K562 (cell line): ENCODE measurements around the gene DSTYK. TPM values are rescaled to one million over a fixed set of nuclear protein-coding genes. Genes with fewer than 3 reads are reported as not detected.
A peak's percentile ranks its signal among the peaks of the same experiment; 100 is the strongest.

Experiments used
- AFF1 ChIP-seq, 2 experiments: fragments of 450-650 bp; IDR thresholded peaks; 2 replicates each; pipeline ENCODE4 v1.6.1; 2018; ENCODE audit warnings: mild to moderate bottlenecking in 2 of 2, low read depth in 1 of 2; ENCODE audit not compliant: partially characterized antibody in 2 of 2
- CREB3L1 ChIP-seq: fragments of 450-650 bp; IDR thresholded peaks from 2 replicates; pipeline ENCODE4 v1.6.1; 2014; ENCODE audit warnings: low read depth, mild to moderate bottlenecking, moderate library complexity, borderline replicate concordance
- E2F3 ChIP-seq: fragments of 250-450 bp; sonication (Bioruptor Pico); IDR thresholded peaks from 2 replicates; pipeline ENCODE4 v1.4.0; 2020; ENCODE audit warnings: mild to moderate bottlenecking
- ETV5 ChIP-seq: sonication (generic); formaldehyde crosslinking; IDR thresholded peaks from 2 replicates; pipeline ENCODE4 v1.4.0; 2020; ENCODE audit warnings: low read depth, mild to moderate bottlenecking, missing genetic modification reagents
- NFYB ChIP-seq: IDR thresholded peaks from 2 replicates; pipeline ENCODE4 v1.6.1; 2011; ENCODE audit warnings: mild to moderate bottlenecking, moderate library complexity; ENCODE audit not compliant: insufficient read length; ENCODE audit errors: extremely low read depth
- RFX5 ChIP-seq: IDR thresholded peaks from 2 replicates; pipeline ENCODE4 v1.6.1; 2011; ENCODE audit warnings: low read depth, mild to moderate bottlenecking, improper control_type of control experiment, low read length
- SMAD4 ChIP-seq: fragments of 250-450 bp; sonication (Bioruptor Pico); conservative IDR thresholded peaks from 2 replicates; pipeline ENCODE4 v1.8.0; 2021; ENCODE audit warnings: inconsistent platforms, mild to moderate bottlenecking, moderate library complexity
- SP2 ChIP-seq: IDR thresholded peaks from 2 replicates; pipeline ENCODE4 v1.6.1; 2011; ENCODE audit warnings: mild to moderate bottlenecking, low read depth, low read length, moderate library complexity; ENCODE audit not compliant: poor library complexity, severe bottlenecking; ENCODE audit errors: extremely low read depth
- STAT5B ChIP-seq: fragments of 250-450 bp; sonication (Bioruptor Pico); IDR thresholded peaks from 2 replicates; pipeline ENCODE4 v1.8.0; 2021; ENCODE audit warnings: mild to moderate bottlenecking, inconsistent platforms
- TCF3 ChIP-seq: sonication (generic); formaldehyde crosslinking; IDR thresholded peaks from 2 replicates; pipeline ENCODE4 v1.4.0; 2020; ENCODE audit warnings: mild to moderate bottlenecking, missing genetic modification reagents
- TEAD4 ChIP-seq, 2 experiments: sonication (generic) in 1 of 2; formaldehyde crosslinking in 1 of 2; IDR thresholded peaks; 2 replicates each; pipeline versions ENCODE4 v1.6.1 to v1.8.0; 2012 to 2022; ENCODE audit warnings: borderline replicate concordance in 1 of 2, inconsistent platforms in 1 of 2, low read length in 1 of 2, mild to moderate bottlenecking in 1 of 2, missing genetic modification reagents in 1 of 2
- ZNF316 ChIP-seq: fragments of 450-650 bp; IDR thresholded peaks from 2 replicates; pipeline ENCODE4 v1.6.1; 2016
- polyA plus RNA-seq, 8 experiments: library from polyadenylated mRNA; depleted of rRNA in 4 of 8; stranded (reverse) in 5 of 8; unstranded in 3 of 8; fragments of >200 nt; fragmentation: Nextera tagmentation in 2 of 8; fragmentation: Illumina TruSeq in 1 of 8; extraction: Ambion mirVana in 2 of 8; extraction: Trizol in 1 of 8; gene quantifications; 2 replicates each; pipeline versions ENCODE4 v1.2.1 to v1.2.3, GENCODE V29; 2011 to 2014; ENCODE audit warnings: inconsistent platforms in 1 of 8, missing spikeins in 1 of 8
- total RNA-seq, 7 experiments: library from RNA; depleted of rRNA in 6 of 7; stranded (reverse); fragments of >200 nt in 6 of 7; fragmentation: Illumina TruSeq in 2 of 7; extraction: Trizol in 2 of 7; gene quantifications; 2 replicates each; pipeline versions ENCODE4 v1.2.1 to v1.2.3, GENCODE V29; 2011 to 2021; ENCODE audit warnings: low replicate concordance in 1 of 7
- TF ChIP-seq, protein P1 (sequence below): fragments of 250-450 bp; sonication (Bioruptor Pico); IDR thresholded peaks from 2 replicates; pipeline ENCODE4 v1.4.0; 2020; ENCODE audit warnings: mild to moderate bottlenecking, moderate library complexity
- TF ChIP-seq, protein P2 (sequence below): fragments of 450-650 bp; IDR thresholded peaks from 2 replicates; pipeline ENCODE4 v1.6.1; 2017; ENCODE audit warnings: antibody characterized with exemption, mild to moderate bottlenecking

The DSTYK gene
- total and polyA plus RNA-seq, 9 of the 15 experiments (the other 6 are each of a cell fraction or from before 2014, with no cell fraction given), result 4.2 to 7.1 (median 6.2) TPM

DNA sequence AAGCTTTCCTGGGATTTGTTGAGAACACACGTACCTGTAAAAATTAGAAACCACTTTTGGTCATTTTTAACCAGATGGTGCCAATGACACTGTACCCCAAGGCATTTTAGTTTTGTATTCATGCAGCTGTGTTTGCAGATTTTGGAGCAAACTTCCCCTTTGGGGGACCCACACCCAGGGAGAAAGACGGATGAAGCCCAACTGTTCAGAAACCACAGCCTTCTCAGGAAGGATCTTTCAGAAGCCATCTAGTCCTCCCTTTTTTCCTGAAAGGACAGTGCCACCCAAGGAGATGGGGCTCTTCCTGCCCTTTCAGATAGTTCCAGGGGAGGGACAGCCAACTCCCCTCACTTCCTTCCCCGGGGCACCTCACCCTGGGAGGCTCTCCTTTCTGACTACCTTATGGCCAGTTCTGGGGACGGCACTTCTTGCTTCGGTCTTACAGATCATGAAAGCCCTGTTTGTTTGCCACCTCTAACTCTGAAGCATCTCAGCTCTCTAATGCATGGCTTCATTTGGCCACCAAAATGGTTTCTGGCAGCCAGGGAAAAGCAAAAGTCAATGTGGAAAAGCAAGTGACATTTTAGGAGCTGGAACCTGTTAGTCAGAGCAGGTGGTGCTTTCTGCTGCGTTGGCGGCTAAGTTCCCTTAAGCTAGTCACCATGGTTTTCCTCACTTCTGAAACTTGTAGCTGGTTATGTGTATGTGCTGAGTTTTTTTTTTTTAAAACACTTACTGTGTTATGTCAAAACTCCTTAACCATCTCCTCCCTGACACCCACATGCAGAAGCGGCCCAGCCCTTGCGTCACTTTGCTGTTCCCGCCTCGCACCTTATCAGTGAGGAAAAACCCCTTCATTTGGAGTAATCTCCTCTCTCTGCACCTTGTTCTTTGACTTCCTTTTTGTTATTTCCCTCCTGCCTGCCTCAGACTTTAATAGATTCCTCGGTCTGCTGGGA, 26.3 kb upstream of the DSTYK start (continued):
- TF ChIP-seq CREB3L1 (peak; percentile 39; the same call in 1 of the 2 replicates), AFF1 (IDR thresholded peaks at IDR 0.05; ENCODE audit: low read depth in 1 of 2, partially characterized antibody in 2 of 2) (peak in 1 of 2 experiments; percentile 28), E2F3 (CRISPR knock-in tag) (no peak), TEAD4 (IDR thresholded peaks at IDR 0.05; ENCODE audit: low read length) (peak; percentile 87), TEAD4 (CRISPR knock-in tag; IDR thresholded peaks at IDR 0.05; ENCODE audit: borderline replicate concordance) (no peak), SP2 (no peak), NFYB (no peak), STAT5B (CRISPR knock-in tag) (no peak), RFX5 (no peak), SMAD4 (CRISPR knock-in tag) (peak; percentile 78; the same call in 1 of the 2 replicates), TCF3 (CRISPR knock-in tag) (peak; percentile 87), ZNF316 (peak; percentile 46; the same call in 1 of the 2 replicates), ETV5 (no peak)
- TF ChIP-seq, protein P1, sequence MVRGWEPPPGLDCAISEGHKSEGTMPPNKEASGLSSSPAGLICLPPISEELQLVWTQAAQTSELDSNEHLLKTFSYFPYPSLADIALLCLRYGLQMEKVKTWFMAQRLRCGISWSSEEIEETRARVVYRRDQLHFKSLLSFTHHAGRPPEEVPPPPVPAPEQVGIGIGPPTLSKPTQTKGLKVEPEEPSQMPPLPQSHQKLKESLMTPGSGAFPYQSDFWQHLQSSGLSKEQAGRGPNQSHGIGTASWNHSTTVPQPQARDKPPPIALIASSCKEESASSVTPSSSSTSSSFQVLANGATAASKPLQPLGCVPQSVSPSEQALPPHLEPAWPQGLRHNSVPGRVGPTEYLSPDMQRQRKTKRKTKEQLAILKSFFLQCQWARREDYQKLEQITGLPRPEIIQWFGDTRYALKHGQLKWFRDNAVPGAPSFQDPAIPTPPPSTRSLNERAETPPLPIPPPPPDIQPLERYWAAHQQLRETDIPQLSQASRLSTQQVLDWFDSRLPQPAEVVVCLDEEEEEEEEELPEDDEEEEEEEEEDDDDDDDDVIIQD, result no peak
- TF ChIP-seq, protein P2, sequence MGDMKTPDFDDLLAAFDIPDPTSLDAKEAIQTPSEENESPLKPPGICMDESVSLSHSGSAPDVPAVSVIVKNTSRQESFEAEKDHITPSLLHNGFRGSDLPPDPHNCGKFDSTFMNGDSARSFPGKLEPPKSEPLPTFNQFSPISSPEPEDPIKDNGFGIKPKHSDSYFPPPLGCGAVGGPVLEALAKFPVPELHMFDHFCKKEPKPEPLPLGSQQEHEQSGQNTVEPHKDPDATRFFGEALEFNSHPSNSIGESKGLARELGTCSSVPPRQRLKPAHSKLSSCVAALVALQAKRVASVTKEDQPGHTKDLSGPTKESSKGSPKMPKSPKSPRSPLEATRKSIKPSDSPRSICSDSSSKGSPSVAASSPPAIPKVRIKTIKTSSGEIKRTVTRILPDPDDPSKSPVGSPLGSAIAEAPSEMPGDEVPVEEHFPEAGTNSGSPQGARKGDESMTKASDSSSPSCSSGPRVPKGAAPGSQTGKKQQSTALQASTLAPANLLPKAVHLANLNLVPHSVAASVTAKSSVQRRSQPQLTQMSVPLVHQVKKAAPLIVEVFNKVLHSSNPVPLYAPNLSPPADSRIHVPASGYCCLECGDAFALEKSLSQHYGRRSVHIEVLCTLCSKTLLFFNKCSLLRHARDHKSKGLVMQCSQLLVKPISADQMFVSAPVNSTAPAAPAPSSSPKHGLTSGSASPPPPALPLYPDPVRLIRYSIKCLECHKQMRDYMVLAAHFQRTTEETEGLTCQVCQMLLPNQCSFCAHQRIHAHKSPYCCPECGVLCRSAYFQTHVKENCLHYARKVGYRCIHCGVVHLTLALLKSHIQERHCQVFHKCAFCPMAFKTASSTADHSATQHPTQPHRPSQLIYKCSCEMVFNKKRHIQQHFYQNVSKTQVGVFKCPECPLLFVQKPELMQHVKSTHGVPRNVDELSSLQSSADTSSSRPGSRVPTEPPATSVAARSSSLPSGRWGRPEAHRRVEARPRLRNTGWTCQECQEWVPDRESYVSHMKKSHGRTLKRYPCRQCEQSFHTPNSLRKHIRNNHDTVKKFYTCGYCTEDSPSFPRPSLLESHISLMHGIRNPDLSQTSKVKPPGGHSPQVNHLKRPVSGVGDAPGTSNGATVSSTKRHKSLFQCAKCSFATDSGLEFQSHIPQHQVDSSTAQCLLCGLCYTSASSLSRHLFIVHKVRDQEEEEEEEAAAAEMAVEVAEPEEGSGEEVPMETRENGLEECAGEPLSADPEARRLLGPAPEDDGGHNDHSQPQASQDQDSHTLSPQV, result peak; percentile 64; the same call in 1 of the 2 replicates
